ENCODE data around the gene BUB1B.

The BUB1B gene

DNA sequence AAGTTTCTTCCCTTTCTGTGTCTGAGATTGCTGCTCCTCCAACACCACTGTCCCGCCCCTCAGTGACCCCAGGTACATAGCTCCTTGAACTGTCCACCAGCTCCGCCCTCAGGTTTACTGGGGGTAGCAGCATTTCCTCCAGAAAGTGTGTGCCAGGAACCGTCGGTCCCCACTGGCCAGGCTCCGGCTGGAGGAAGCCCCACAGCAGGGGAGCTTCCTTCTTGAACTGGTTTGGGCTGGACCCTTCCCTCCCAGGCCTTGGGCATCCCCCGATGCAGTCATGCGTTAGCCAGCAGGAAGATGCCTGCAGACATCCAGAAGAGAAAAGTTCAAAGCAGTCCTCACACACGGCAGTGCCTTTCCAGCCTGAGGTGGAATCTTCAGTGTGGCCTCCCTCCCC is 97.7 kb downstream of the BUB1B start:
- no peak for DNase-seq

DNA sequence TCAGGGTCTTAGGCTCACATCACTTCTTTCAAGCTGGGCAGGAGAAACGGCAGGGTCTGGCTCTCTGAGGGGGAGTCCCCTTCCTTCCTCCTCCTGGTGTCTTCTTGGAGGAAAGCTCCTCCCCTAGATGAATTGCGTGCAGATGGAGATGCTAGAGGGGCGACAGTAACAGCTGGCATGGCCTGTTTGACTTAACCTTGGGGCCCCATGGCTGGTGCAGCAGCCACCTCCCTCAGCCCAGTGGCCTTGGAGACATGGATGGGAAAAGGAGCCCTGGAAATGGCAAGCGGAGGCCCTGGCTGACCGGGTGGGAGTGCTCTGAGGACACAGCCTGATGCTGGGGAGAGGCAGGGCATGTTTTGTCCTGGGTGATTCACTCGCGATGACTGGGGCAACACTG is 98.2 kb downstream of the BUB1B start:
- no peak for DNase-seq

DNA sequence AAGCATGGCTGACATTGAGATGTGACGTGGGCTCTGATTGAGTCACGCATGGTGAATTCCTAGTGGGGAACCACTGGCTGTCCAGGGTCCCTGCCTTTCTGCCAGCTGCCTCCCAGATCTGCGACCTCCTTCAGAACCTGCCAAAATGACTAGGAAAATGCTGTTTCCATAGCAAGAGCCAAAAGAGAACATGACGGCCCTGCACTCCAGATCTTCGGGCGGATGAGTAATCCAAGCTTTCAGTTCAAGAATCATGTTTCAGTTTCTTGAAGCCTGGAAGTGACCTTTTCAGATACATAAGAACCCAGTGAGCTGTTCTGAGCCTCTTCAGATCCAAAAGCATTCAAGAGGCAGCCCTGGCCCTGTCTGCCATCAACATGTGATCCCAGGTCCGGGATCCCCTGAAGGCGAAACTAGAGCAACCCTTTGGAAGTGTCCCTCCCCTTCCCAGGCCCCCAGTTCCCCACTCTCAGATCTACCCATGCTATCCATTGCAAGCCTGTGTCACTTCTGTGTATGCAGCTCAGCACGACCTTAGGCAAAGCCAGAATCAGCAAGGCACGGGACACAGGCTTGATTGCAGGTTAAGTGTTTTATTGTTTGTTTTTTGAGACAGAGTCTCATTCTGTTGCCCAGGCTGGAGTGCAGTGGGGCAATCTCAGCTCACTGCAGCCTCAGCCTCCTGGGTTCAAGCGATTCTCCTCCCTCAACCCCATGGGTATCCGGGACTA is 102.3 kb downstream of the BUB1B start:
- no peak for DNase-seq

DNA sequence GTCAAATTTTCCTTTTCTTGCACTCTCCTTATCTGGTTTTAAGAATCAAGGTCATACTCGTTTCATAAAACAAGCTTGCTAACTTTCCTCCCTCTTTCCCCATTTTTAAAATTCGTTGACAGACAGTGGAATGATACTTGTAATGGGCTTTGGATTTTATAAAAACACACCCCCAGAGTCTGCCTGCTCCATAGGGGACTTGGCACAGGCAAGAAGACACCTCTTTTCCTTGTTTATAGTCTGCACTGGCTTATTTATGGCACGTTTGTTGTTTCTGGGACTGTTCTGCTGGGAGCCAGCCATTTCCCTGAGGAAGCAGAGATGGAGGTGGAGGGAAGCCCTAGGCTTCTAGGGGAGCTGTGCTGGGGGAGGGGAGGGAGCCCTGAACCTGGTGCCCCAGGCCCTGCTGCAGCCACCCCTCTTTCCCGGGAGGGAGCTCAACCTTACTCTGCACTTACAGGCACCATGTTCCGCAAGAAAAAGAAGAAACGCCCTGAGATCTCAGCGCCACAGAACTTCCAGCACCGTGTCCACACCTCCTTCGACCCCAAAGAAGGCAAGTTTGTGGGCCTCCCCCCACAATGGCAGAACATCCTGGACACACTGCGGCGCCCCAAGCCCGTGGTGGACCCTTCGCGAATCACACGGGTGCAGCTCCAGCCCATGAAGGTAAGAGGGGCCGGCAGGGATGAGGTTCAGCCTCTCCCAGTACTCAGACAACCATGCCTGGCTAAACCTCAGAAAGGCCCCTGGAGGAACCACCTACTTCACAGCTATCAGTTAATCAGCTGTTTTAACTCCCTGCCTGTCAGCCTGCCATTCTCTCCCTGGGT is 103.7 kb downstream of the BUB1B start:
- DNase-seq, result no peak

DNA sequence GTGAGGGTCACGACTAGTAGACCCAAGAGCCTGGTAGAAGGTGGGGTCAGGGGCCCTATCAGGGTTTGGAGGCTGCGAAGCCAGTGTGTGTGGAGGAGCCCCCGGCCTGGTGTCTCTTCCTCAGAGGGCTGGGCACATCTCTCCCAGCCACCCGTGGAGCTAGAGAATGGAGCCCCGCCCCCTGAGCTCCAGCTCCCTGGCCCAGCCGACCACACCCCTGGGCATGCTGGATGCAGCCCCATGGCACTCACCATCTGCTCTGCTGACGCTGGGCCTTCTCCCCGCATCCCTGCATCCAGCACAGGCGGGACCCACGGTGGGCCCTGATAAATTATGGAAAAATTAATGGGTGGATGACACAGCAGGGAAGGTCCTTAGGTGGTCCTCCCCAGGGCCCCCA is 104.5 kb downstream of the BUB1B start:
- no peak for DNase-seq

DNA sequence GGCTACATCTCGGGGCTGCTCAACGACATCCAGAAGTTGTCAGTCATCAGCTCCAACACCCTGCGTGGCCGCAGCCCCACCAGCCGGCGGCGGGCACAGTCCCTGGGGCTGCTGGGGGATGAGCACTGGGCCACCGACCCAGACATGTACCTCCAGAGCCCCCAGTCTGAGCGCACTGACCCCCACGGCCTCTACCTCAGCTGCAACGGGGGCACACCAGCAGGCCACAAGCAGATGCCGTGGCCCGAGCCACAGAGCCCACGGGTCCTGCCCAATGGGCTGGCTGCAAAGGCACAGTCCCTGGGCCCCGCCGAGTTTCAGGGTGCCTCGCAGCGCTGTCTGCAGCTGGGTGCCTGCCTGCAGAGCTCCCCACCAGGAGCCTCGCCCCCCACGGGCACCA is 105.0 kb downstream of the BUB1B start:
- no peak for DNase-seq

DNA sequence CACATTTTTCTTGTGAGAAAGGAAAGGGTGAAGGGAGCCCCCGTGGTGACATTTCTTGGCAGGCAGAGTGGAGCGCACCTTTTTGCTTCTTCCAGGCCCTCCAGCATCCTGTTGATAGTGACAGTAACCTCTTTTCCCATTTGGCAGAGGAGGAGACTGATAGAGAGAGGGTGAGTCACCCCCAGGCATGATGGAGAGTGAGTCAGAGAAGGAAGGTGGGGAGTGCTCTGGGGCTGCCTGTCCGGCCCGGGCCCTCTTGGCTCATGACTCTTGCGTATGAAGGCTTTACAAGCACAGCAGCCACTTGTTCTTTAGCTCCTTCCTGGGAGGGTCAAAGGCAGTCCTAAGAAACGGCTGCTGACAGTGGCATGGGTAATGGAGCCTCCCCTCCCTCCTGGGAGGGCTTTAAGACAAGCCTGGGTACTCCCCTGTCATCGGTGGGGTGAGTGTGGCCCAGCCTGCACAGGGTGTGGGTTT is 106.0 kb downstream of the BUB1B start:
- no peak for DNase-seq

DNA sequence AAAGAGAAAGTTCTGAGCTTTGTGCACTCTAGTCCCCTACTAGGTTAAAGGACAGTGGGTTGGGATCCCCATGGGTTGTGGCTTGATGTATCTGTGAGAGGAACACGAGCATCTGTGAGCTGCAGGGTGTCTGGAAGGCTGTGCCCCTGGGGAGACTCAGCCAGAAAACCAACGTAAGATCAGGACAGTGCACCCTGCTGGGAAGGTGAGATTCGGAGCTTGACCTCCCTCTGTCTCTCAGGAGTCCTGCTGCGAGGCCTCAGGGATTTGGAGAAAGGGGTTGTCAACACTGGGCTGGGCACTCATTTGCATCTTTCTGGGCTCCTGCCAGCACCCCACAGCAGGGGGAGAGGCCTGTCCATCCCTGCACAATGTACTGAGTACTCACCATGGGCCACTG is 106.8 kb downstream of the BUB1B start:
- no peak for DNase-seq

DNA sequence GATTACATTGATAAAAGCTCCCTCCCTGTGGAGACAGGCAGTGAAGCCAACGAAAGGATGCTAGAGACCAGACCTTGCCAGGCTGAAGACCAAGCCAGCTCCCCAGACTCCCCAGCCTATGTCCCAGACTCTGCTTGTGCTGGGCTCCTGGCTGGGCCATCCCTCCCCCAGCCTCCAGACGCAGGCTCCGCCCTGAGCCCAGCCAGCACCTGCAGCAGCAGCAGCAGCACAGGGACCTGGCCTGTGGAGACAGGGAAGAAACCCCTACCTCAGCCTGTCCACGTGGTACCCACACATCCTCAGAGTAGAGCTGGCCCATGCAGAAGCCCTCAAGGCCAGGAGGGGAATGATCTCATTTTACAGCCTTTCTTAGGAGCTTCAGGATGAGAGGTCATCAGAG is 108.7 kb downstream of the BUB1B start:
- DNase-seq, result no peak

DNA sequence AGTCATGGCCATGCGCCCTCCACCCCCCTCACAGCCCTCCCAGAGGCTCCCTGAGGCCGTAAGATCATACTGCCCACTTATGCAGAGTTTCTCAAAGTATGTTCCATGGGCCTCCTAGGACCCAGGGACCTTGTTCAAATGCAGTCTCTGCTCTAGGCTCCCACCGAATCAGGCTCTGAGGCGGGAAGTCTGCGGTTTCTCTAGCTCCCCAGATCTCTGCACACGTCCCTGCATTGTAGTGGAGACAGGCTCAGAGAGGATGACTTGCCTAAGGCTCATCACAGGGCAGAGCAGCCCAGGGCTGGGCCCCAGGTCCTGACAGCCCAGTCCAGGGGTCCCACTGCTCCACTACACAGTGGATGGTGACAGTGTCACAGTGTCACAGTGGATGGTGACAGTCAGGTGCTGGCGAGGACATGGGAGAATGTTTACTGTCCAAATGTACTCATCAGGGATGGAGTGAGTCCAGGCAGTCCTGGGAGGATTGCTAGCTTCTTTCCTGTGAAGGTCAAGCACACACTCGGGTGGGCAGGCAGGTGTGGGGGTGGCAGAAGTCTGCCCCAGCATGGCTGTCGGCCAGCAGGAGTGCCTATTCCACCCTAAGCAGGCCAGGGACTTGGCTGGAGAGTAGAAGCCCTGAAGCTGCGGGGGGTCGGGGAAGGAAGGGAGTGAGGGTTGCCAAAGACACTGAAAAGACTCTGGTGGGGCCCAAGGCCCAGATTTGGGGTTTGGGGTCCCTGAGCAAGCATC is 109.6 kb downstream of the BUB1B start:
- no peak for DNase-seq

All from activated naive CD4-positive, alpha-beta T cell treated with Interleukin-2 at 50 U/mL for 16 hours (primary cell).